ENCODE measurements around the gene MRPL42.
"Not testable (repeated sequence)": the region's sequence is repeated elsewhere in the genome, so short reads cannot be mapped to it uniquely, and the experiment has no call there.

Gene MRPL42

DNA sequence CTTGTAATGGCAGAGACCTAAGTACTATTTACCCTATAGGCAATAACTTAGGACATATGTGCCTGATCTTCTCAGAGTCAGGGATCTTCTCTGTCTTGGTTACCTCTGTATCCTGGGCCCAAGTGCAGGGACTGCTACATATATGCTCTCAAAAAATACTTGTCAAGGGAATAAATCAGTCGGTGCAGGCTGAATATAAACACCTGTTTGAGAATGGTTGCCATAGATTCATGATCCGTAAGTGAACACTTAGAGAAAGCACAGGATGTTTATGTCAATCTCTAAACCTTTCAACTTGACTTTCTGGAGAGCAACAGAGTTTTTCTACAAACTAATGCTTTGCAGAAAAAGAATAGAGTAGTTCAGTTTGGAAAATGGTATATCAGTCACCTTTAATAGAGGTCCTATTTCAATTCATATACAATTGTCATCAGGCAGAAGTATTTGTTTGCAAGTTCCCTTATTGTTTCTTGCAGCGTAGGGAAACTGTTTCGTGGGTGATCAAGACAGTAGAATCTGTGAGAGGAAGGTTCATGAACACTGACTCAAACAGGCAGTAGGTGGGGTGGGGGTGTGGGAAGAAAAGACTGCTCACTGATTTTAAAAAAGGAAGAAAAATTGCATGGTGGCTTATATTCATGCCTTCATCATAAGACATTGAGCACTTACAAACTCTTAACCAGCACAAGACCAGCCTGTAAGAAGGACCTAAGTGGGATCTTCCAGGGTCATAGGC, 19.6 kb upstream of the MRPL42 start:
- DNase-seq (ENCODE audit: low spot score): no peak

DNA sequence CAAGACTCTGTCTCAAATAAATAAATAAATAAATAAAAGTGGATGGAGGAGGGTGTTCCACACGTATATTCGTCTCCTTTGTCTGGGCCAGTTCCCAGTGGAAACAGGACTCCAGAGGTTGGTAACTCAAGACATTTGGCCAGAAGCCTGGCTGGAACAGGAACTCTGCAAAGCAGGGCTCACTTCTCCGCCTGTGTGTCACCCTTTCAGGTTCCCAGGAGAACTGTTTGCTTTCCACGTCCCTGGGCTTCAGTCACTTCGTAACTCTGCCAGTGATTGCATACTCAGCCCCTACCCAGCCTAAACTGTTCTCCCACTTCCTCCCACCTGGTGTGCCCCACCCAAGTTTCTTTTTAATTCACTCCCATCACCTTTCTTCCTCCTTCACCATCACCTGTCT, 18.5 kb upstream of the MRPL42 start:
- DNase-seq (ENCODE audit: low spot score): no peak

DNA sequence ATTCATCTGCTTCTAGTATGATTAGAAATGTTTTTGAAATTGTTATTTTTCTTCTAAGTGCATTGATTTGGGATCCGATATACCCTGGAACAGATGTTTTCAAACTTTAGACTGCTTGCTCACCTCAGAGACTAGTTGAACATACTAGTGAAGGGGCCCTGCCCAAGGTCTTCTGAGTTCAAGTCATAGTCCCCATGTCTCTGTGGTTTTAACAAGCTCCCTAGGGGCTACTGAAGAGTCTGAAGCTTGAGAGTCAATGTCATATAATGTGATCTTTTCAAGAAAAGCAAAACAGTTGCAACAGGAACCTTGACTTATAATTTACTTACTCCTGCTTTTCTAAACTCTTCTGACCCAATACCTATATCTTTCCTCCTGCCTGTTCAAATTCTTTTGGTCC, 18.0 kb upstream of the MRPL42 start:
- DNase-seq (ENCODE audit: low spot score): no peak

DNA sequence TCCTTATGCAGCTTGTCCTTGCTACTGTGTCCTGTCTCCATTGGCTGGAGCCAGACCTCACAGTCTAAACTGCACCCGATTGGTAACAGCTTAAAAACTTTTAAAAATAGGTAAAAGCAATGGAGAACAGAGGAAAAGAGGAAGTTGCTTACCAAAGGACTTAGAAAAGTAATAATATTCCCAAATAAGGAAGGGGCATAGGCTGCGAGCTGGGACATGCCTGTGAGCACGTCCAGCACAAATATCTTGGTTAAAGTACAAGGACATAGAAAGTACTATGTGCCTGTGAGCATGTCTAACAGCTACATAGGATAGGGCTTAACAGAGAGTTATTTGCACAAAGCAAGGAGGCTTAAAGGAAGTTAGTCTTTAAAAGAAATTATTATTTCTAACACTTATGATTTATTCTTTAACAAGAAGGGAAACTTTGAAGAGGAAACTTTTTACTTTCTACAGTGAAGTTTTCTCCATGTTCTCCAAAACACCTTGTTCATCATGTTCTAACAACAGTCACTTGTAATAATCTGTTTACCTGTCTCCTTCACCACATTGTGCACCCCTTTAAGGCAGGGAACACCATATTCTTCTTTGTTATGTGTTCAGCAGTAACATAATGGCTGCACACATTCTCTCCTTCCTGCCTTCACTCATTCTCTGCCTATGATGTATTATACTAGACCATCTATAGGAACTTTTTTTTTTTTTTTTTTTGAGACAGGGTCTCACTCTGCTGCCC, 15.7 kb upstream of the MRPL42 start:
- no peak for DNase-seq (ENCODE audit: low spot score)

DNA sequence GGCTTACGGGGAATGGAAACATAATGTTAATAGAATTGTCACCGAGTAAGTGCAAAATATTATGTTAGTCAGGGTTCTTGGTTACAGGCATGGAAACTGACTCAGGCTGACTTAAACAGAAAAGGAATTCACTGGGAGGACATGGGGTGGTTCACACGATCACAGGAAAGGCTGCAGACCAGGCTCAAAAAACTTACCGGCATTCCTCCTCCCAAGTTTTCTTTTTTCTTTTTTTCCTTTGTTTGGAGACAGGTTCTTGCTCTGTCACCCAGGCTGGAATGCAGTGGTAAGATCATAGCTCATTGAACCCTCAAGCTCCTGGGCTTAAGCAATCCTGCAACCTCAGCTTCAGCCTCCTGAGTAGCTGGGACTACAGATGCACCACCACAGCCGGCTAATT, 13.7 kb upstream of the MRPL42 start:
- peak; percentile 57 for DNase-seq (ENCODE audit: low spot score)

DNA sequence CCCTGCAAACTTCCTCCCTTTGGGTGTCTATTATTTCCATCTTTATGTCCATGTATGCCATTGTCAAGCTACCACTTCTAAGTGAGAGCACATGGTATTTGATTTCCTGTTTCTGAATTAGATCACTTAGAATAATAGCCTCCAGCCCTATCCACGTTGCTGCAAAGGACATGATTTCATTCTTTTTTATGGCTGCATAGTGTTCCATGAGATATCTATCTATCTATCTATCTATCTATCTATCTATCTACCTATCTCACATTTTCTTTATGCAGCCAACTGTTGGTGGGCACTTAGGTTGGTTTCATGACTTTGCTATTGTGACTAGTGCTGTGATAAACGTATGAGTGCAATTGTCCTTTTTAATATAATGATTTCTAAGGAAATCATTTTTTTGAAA, 11.2 kb upstream of the MRPL42 start:
- DNase-seq (ENCODE audit: low spot score): no peak

DNA sequence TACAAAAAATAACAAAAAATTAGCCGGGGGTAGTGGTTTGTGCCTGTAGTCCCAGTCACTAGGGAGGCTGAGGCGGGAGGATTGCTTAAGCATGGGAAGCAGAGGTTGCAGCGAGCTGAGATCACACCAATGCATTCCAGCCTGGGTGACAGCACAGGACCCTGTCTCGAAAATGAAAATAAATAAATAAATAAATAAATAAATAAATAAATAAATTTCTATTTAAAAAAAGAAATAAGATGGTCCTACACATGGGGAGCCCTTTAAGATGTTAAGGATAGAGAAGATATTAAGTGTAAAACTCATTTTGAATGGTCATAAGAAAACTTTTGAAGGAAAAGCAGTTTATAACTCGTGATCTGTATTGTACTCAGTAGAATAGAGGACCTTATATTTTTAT, 8.2 kb upstream of the MRPL42 start:
- DNase-seq (ENCODE audit: low spot score): no peak

DNA sequence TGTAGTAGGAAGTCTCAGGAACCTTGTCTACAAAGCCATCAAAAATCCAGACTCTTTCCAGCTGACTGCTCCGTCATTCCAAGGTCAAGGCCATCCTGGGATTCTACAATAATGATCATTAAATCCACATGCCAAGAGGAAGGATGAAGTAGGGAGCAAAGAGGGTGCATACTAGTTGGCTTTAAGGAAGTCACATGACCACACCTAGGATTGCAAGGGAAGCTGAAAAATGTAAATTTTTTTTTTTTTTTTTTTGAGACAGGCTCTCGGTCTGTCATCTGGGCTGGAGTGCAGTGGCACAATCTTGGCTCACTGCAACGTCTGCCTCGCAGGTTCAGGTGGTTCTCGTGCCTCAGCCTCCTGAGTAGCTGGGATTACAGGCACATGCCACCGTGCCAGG, 7.3 kb upstream of the MRPL42 start:
- no peak for DNase-seq (ENCODE audit: low spot score)

DNA sequence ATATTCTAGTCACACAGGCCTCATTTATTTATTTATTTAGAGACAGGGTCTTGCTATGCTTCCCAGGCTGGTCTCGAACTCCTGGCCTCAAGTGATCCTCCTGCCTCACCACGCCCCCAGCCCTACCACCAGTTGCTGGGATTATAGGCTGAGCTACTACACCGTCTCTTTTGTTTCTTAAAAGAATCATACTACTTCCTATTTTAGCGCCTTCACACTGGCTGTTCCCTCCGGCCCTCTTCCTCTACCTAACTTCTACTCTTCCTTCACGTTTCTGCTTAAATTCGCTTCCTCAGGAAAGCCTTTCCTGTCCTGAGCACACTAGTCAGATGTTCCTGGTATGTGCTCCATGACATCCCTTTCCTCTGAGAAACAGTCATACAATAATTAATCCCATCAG, 6.4 kb upstream of the MRPL42 start:
- no peak for DNase-seq (ENCODE audit: low spot score)

DNA sequence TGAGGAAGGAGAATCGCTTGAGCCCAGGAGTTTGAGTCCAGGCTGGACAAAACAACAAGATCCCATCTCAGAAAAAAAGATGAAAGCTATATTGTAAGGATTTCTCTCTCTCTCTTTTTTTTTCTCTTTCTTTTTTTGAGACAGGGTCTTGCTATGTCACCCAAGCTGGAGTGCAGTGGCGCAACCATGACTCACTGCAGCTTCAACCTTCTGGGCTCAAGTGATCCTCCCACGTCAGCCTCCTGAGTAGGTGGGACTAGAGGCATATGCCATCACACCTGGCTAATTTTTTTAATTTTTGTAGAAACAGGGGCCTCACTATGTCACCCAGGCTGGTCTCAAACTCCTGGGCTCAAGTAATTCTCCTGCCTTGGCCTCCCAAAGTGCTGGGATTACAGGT, 5.8 kb upstream of the MRPL42 start:
- DNase-seq (ENCODE audit: low spot score): no peak

DNA sequence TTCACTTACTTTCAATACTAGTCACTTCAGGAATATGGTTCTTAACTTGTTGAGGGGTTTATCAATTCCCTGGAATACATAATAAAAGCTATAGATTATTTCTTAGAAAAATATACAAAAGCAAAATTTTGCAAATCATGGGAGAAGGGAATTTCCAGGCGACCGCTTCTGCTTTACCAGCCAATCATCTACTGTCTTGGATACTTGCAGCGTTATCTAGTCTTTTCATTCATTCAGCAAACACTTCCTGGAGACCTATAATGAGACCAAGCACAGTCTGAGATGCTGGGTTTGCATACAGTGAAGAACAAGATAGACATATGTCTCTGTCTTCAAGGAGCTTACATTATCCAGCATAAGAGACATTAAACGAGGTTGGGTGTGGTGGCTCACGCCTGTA, 1.5 kb upstream of the MRPL42 start:
- no peak for DNase-seq (ENCODE audit: low spot score)

DNA sequence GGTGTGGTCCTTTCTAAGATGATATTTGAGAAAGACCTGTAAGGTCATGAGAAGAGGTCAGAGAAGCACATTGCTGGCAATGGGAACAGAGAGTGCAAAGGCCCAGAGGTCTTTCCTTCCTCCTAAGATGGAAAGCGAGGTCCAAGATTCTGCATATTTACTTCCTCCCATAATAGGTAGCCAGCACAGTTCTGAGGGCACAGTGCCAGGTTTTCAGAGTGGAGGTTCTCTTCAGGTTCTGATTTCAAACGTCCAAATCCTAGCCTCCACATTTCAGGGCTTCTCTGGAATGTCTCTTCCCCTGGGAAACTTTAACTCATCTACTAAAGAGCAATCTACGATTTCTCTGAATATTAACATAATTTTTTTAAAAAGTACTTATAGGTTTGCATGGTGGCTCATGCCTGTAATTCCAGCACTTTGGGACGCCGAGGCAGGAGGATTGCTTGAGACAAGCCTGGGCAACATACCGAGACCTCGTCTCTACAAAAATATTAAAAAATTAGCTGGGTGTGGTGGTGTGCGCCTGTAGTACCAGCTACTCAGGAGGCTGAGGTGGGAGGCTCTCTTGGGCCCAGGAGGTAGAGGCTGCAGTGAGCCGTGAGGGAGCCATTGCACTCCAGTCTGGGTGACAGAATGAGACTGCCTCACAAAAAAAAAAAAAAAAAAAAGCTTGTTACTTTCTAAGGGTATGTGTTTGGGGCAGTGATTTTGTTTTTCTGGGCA, 526 bp upstream of the MRPL42 start:
- DNase-seq (ENCODE audit: low spot score): no peak

DNA sequence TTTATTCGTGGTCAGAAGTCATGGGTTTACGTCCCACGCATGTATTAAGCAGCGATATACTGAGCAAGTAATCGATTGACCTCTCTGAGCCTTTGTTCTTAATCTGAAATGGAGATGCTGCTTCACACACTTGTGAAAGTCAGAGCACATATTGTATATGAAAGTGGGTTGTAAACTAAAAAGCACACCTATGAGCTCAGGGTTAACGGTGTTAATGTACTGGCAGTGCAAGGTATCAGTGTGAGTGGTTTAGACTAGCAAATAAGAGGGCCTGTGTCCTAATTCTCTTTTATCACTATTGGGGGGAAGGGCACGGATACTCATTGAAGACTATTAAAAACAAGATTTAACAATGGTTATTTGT, 676 bp downstream of the MRPL42 start:
- no peak for DNase-seq (ENCODE audit: low spot score)

DNA sequence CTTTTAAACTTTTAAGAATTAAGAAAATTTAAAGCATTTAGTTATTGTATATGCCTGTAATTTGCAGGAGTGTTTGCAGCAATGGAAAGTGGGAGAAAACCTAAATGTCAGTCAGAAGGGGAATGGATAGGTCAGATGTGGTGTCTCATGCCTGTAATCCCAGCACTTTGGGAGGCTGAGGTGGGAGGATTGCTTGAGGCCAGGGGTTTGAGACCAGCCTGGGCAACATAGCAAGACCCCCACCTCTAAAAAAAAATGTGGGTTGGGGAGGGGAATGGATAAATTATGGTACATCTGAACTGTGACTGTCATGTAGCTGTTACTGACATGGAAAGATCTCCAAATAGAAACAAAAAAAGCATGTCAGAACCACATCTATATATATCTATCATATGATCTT, 2.1 kb downstream of the MRPL42 start:
- no peak for DNase-seq (ENCODE audit: low spot score)

DNA sequence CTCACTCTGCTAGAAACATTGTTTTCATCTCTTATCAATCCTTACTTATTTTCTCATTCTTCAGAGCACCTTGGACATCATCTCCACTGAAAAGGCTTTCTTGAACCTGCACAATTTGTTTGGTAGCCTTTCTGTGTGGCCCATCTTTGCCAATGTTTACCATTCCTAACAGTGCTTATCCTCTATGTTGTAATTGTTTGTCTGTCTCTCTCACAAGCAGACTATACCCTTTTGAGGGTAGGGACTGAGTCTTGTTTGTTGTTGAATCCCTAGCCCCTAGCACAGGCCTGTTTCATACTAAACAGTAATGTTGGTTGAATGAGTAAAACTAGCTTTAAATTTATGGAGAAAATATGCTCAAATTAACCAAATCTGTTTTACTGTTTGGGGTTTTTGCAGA, 9.2 kb downstream of the MRPL42 start:
- no peak for DNase-seq (ENCODE audit: low spot score)

DNA sequence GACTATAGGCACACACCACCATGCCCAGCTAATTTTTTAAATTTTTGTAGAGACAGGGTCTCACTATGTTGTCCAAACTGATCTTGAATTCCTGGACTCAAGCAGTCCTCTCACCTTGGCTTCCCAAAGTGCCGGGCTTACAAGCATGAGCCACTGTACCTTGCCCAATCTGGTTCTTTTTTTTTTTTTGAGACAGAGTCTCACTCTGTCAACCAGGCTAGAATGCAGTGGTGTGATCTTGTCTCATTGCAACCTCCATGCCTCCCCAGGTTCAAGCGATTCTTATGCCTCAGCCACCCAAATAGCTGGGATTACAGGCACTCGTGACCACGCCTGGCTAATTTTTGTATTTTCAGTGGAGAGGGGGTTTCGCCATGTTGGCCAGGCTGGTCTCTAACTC, 15.4 kb downstream of the MRPL42 start:
- DNase-seq (ENCODE audit: low spot score): no peak

DNA sequence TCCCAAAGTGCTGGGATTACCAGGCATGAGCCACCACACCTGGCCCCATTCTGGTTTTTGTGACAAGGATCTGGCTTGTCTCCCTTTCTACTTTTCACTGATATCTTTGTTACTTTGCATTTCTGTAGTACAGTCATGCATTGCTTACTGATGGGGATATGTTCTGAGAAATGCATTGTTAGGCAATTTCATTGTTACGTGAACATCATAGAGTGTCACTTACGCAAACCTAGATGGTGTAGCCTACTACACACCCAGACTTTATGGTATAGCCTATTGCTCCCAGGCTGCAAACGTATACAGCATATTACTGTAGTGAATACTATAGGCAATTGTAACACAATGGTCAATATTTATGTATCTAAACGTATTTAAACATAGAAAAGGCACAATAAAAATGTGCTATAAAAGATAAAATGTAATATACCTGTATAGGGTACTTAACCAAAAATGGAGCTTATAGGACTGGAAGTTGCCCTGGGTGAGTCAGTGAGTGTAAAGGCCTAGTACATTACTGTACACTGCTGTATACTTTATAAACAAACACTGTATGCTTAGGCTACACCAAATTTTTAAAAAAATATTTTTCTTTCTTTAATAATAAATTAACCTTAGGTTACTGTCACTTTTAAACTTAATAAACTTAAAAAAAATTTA, 16.0 kb downstream of the MRPL42 start:
- no peak for DNase-seq (ENCODE audit: low spot score)

DNA sequence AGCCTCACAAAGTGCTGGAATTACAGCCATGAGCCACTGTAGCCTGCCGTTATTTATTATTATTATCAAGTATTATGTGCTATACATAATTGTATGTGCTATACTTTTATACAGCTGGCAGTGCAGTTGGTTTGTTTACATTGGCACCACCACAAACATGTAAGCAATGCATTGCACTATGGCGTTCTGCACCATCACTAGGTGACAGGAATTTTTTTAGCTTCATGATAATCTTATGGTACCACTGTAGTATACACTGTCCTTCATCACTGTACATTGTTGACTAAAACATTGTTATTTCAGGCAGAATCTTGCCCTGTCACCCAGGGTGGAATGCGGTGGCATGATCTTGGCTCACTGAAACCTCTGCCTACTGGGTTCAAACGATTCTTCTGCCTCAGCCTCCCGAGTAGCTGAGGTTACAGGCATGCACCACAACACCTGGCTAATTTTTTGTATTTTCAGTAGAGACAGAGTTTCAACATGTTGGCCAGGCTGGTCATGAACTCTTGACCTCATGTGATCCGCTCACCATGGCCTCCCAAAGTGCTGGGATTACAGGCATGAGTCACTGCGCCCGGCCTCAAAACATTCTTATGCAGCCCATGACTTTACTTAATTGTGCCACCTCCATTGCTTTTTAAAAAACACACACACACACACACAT, 17.1 kb downstream of the MRPL42 start:
- no peak for DNase-seq (ENCODE audit: low spot score)

DNA sequence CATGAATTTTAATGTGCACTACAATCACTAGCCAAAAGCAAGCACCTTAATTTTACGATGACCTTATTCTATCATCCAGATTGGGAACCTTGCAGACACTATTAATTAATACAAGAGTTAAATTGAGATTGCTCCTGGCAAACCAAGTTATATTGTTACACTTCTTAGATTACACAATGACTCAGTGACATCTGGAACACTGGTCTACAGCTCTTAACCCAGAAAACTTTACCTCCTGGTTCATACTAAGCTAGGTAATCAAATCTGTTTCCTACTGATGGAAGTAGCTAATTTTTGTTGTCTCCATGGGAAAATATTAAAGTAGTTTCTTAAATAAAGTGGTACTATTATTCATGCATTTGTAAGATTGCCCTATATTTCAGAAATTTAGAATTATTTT, 25.5 kb downstream of the MRPL42 start:
- not testable (repeated sequence) for DNase-seq (ENCODE audit: low spot score)

DNA sequence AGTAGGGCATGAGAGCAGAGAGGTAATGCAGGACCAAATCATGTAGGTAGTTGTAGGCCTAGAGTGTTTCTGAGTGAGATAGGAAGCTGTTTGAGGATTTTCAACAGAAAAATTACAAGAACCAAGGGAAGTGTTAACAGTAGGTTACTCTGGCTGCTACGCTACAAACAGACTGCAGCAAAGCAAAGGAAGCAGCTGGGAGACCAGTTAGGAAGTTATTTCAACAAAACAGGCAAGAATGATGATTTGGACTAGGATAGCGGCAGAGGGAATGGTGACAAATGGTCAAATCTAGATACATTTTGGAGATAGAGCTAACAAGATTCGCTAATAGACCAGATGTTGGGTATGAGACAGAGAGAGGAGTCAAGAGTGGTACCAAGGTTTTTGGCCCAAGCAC, 26.8 kb downstream of the MRPL42 start:
- no peak for DNase-seq (ENCODE audit: low spot score)

DNA sequence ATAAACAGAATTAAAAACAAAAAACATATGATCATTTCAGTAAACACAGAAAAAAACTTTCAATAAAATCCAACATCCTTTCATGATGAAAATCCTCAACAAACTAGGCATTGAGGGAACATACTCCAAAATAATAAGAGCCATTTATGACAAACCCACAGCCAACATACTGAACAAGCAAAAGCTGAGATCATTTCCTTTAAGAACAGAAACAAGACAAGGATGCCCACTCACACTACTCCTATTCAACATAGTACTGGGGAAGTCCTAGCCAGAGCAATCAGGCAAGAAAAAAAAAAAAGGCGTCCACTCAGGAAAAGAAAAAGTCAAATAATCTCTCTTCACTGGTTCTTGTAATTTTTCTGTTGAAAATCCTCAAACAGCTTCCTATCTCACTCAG, 30.1 kb downstream of the MRPL42 start:
- DNase-seq (ENCODE audit: low spot score): no peak

DNA sequence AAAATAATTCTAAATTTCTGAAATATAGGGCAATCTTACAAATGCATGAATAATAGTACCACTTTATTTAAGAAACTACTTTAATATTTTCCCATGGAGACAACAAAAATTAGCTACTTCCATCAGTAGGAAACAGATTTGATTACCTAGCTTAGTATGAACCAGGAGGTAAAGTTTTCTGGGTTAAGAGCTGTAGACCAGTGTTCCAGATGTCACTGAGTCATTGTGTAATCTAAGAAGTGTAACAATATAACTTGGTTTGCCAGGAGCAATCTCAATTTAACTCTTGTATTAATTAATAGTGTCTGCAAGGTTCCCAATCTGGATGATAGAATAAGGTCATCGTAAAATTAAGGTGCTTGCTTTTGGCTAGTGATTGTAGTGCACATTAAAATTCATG, 31.5 kb downstream of the MRPL42 start:
- not testable (repeated sequence) for DNase-seq (ENCODE audit: low spot score)

All from hepatic stellate cell (primary cell).